ENCODE measurements around the gene CACYBP.

Gene CACYBP

GRCh38 chr1:174999936-175000696, at the start of gene CACYBP:
Gene CACYBP (plus strand): TSS chr1:174999947. CDS start chr1:175000181, 234 bp downstream.
- no peak for DNase-seq (ENCODE audit: low read depth in 2 of 2)

GRCh38 chr1:174953285-174954072, 46.3 kb upstream of the CACYBP start:
- DNase-seq (ENCODE audit: low read depth in 2 of 2): no peak

GRCh38 chr1:174954073-174954460, 45.7 kb upstream of the CACYBP start:
- DNase-seq (ENCODE audit: low read depth in 2 of 2): no peak

GRCh38 chr1:174954671-174955669, 44.8 kb upstream of the CACYBP start:
- DNase-seq (ENCODE audit: low read depth in 2 of 2): no peak

GRCh38 chr1:174956086-174956485, 43.7 kb upstream of the CACYBP start:
- DNase-seq (ENCODE audit: low read depth in 2 of 2): no peak

GRCh38 chr1:174956976-174957375, 42.8 kb upstream of the CACYBP start:
- DNase-seq (ENCODE audit: low read depth in 2 of 2): no peak

GRCh38 chr1:174957829-174958228, 41.9 kb upstream of the CACYBP start:
- DNase-seq (ENCODE audit: low read depth in 2 of 2): no peak

- no peak for DNase-seq (ENCODE audit: low read depth in 2 of 2)
These were observed 41.4 kb upstream of the CACYBP start for GRCh38 chr1:174958396-174958795.

- DNase-seq (ENCODE audit: low read depth in 2 of 2): no peak
These were observed 39.4 kb upstream of the CACYBP start for GRCh38 chr1:174960362-174960761.

GRCh38 chr1:174963529-174964125, 36.1 kb upstream of the CACYBP start:
- DNase-seq (ENCODE audit: low read depth in 2 of 2): no peak

GRCh38 chr1:174964261-174964971, 35.3 kb upstream of the CACYBP start:
- no peak for DNase-seq (ENCODE audit: low read depth in 2 of 2)

- DNase-seq (ENCODE audit: low read depth in 2 of 2): no peak
These were observed 34.8 kb upstream of the CACYBP start for GRCh38 chr1:174964972-174965361.

GRCh38 chr1:174965362-174966007, 34.3 kb upstream of the CACYBP start:
- DNase-seq (ENCODE audit: low read depth in 2 of 2): no peak

GRCh38 chr1:174966008-174966572, 33.7 kb upstream of the CACYBP start:
- DNase-seq (ENCODE audit: low read depth in 2 of 2): no peak

GRCh38 chr1:174967845-174968705, 31.7 kb upstream of the CACYBP start:
- DNase-seq (ENCODE audit: low read depth in 2 of 2): no peak

GRCh38 chr1:174968750-174969244, 30.9 kb upstream of the CACYBP start:
- DNase-seq (ENCODE audit: low read depth in 2 of 2): no peak

- no peak for DNase-seq (ENCODE audit: low read depth in 2 of 2)
These were observed 29.8 kb upstream of the CACYBP start for GRCh38 chr1:174969977-174970376.

- no peak for DNase-seq (ENCODE audit: low read depth in 2 of 2)
These were observed 28.3 kb upstream of the CACYBP start for GRCh38 chr1:174971466-174971865.

GRCh38 chr1:174971902-174972301, 27.8 kb upstream of the CACYBP start:
- no peak for DNase-seq (ENCODE audit: low read depth in 2 of 2)
